NB4 (cell line): ENCODE data around the gene STK32C.

ENCODE experiments used
- DNase-seq: peaks from one replicate; pipeline ENCODE4 v3.0.0; 2010; ENCODE audit warnings: low read depth
- H3K4me3 ChIP-seq: one replicate; pipeline ENCODE4 v1.5.1; 2011; ENCODE audit warnings: mild to moderate bottlenecking, low read depth, low read length, moderate library complexity
- CTCF ChIP-seq: IDR thresholded peaks from one replicate; pipeline ENCODE4 v1.5.1; 2012; ENCODE audit warnings: low read depth, low read length
- MAX ChIP-seq: IDR thresholded peaks from 2 replicates; pipeline ENCODE4 v1.6.1; 2011; ENCODE audit warnings: low read depth, low read length
- MYC ChIP-seq: IDR thresholded peaks from 2 replicates; pipeline ENCODE4 v1.6.1; 2011; ENCODE audit warnings: low read depth, low read length
- POLR2A ChIP-seq: IDR thresholded peaks from 2 replicates; pipeline ENCODE4 v1.6.1; 2011; ENCODE audit warnings: mild to moderate bottlenecking; ENCODE audit not compliant: insufficient read length; ENCODE audit errors: extremely low read depth

The STK32C gene

GRCh38 chr10:132175408-132175807, 132.3 kb downstream of the STK32C start:
- TF ChIP-seq MYC, result no peak
- TF ChIP-seq MAX, result no peak
- TF ChIP-seq POLR2A, result no peak
- no peak for TF ChIP-seq CTCF
- no peak overlapping the region for H3K4me3 ChIP-seq
- no peak for DNase-seq

- H3K4me3 ChIP-seq, result no peak overlapping the region
- DNase-seq, result no peak
- TF ChIP-seq POLR2A (no peak), MYC (no peak), MAX (no peak), CTCF (no peak)
Measured at GRCh38 chr10:132174237-132174636, 133.5 kb downstream of the STK32C start.

- TF ChIP-seq POLR2A, result no peak
- no peak for TF ChIP-seq MAX
- no peak for TF ChIP-seq MYC
- TF ChIP-seq CTCF, result no peak
- H3K4me3 ChIP-seq, result no peak overlapping the region
- no peak for DNase-seq
Measured at GRCh38 chr10:132173185-132173584, 134.6 kb downstream of the STK32C start.

- TF ChIP-seq MYC, result no peak
- DNase-seq, result no peak
- H3K4me3 ChIP-seq, result no peak overlapping the region
Measured at GRCh38 chr10:132172091-132173066, 135.4 kb downstream of the STK32C start.

- TF ChIP-seq MAX, result no peak
- no peak for TF ChIP-seq CTCF
- TF ChIP-seq MYC, result no peak
- no peak for TF ChIP-seq POLR2A
- DNase-seq, result no peak
- H3K4me3 ChIP-seq, result no peak overlapping the region
Measured at GRCh38 chr10:132170561-132171361, 137.0 kb downstream of the STK32C start.
